ENCODE measurements around the gene TMA16.
"Not testable (repeated sequence)": the region's sequence is repeated elsewhere in the genome, so short reads cannot be mapped to it uniquely, and the experiment has no call there.

Gene TMA16

DNA sequence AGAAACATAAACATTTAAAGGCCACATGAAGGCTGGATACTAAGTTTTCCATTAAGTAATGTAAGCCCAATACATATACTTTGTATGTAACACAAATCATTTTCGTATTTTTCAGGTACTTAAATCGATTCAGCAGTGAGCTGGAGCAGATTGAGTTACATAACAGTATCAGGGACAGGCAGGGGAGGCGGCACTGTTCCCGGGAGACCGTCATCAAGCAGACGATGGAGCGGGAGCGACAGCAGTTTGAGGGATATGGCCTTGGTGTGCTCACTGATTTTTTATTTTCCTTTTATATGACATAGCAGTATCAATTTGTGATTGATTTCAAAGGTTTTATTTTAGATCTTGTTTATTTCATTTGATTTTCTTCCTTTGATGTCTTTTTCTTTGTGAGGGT, 20.7 kb downstream of the TMA16 start:
- DNase-seq (ENCODE audit: low spot score) = no peak

GRCh38 chr4:163523791-163524365, 29.4 kb downstream of the TMA16 start:
- no peak for DNase-seq (ENCODE audit: low spot score)

- no peak for DNase-seq (ENCODE audit: low spot score)
These were observed 31.5 kb downstream of the TMA16 start for GRCh38 chr4:163525982-163526381.

GRCh38 chr4:163527172-163527571, 32.7 kb downstream of the TMA16 start:
- no peak for DNase-seq (ENCODE audit: low spot score)

GRCh38 chr4:163528653-163529052, 34.2 kb downstream of the TMA16 start:
- DNase-seq (ENCODE audit: low spot score) = no peak

DNA sequence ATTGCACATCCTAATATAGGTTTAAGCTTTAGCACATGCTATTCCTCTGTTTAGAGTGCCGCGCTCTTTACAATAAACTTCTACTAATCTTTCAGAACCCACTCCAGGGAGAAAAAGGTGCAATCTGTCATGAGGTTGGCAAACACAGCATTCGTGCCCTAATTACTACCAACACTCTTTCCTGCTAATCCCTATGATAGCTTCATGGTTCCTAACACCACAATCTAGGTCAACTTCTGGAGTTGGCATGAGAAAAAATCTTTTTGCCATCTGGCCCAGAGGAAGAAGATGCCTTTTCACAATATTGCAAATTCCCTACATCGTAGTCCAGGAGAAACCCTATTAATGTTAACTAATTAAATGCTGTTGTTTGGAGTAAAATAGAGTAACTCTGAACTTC, 39.6 kb downstream of the TMA16 start:
- no peak for DNase-seq (ENCODE audit: low spot score)

DNA sequence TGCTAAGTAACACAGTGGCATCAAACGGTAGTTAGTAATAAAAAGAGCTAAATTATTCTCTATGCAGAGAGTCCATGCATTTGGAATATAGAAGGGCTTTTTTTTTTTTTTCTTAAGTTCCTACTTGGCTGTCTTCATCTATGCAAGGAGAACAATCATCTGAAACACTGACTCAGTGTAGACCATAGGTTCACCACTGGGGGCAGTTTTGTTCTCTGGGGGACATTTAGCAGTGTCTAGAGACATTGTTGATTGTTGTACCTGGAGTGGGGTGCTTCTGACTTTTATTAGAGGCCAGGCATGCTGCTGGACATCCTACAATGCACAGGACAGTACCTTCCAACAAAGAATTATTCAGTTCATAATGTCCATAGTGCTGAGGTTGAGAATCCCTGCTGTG, 41.2 kb downstream of the TMA16 start:
- no peak for DNase-seq (ENCODE audit: low spot score)

DNA sequence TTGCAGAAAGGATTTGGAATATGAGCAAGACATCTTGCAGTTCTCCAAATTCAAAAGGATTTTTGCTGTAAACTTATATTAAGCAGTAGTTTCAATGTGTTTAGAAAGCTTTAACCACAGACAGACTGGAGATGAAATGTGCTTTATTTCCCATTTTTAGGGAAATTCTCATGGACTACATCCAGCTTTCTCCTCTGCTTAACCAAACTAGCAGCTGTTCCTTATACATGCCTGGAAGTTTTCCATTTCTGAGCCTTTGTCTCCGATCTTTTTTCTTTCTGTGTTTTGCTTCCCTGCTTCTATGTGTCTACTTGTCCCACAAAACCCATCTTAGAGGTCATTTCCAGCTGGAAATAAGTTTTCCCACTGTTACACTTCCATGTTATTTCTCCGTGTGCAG, 41.6 kb downstream of the TMA16 start:
- DNase-seq (ENCODE audit: low spot score) = no peak

GRCh38 chr4:163537114-163537513, 42.6 kb downstream of the TMA16 start:
- DNase-seq (ENCODE audit: low spot score) = no peak

- not testable (repeated sequence) for DNase-seq (ENCODE audit: low spot score)
These were observed 44.3 kb downstream of the TMA16 start for GRCh38 chr4:163538820-163539219.

GRCh38 chr4:163540448-163540847, 46.0 kb downstream of the TMA16 start:
- no peak for DNase-seq (ENCODE audit: low spot score)

- no peak for DNase-seq (ENCODE audit: low spot score)
These were observed 46.5 kb downstream of the TMA16 start for GRCh38 chr4:163540977-163541376.

GRCh38 chr4:163542275-163542674, 47.8 kb downstream of the TMA16 start:
- no peak for DNase-seq (ENCODE audit: low spot score)

DNA sequence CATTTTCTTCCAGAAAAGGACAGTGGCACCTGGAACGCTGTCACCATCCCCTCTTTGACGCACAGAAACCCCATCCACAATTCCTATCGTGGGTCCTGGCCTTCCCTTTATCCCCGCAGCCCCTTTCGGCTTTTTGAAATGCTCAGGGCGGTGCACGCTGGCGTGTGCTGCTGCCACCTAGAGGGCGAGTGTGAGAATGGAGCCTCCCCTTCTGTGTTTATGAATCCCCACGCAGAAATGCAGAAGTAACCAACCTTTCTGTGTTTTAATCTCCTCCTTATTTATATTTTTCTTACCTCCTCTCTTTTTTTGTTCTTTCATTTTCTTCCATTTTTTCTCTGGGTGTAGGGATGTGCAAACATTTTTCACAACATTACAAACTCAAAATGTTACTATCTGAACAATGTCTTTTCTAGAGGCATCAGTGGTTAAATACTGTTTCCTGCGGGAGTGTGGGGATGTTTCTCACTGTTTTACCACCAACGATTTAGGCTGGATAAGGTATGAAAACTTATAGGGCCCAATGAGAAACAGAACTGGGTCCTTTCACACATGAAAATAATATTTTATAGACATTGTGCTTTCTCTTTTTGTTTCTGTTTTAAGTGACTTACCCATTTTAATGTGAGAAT, 50.0 kb downstream of the TMA16 start:
- peak; percentile 67 for DNase-seq (ENCODE audit: low spot score)

- DNase-seq (ENCODE audit: low spot score) = peak; percentile 53
These were observed 54.2 kb downstream of the TMA16 start for GRCh38 chr4:163548481-163549243.

DNA sequence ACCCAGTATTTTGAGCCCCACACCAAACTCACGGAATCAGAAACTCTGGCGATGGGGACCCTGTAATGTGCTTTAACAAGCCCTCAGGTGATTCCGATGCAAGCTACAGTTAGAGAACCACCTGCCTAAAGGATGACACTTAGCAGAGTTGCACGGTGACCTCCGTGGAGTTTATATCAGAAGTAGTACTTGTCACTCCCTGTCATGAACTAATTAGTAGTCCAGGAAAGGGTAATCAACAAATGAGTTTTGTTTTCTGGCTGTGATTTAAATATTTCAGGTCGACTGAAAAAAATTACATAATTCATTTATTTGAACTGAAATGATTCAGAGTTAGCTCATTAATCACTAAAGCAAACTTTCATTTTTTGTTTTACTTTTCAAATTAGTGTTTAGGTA, 56.4 kb downstream of the TMA16 start:
- no peak for DNase-seq (ENCODE audit: low spot score)

DNA sequence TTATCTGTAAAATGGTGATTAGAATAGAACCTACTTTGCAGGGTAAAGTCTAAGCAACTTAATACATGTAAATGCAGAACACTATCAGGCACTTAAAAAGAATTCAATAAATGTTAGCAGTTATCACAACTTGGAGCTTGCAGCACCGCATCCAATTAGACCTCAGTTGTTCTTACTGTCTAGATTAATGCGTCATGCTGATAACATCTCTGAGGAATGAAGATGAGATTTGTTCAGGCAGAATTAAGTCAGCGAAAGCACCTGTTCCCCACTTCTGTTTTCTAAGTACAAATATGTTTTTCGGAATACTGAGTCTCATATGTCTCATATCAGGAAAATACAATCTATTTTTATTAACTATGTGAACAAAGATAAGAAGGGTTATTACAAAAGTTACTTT, 58.7 kb downstream of the TMA16 start:
- DNase-seq (ENCODE audit: low spot score) = no peak

DNA sequence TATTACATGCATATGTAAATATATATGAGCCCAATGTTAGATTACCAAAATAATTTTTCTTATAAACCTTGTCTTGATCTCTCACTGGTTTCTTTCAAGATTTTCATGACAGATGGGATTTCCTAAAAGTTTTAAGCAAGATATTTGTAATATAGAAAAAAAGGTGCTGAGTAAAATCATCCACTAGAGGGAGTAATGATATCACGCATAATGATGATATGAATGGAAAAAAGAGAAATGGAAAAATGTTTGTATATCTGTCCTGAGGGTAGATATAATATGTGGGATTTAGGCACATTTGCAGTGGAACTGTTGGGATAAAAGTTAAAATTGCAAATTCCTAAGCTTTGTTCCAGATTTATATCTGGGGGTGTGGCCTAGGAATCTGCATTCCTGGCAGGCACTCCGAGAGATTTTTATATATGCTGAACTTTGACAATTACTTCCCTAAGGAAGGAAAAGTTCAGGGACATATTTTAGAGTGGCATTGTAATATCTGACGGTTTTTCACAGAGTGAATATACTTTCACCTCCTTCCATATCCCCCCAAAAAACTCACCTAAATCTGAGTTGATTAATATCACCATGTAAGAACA, 60.5 kb downstream of the TMA16 start:
- DNase-seq (ENCODE audit: low spot score) = peak; percentile 12

- no peak for DNase-seq (ENCODE audit: low spot score)
These were observed 61.7 kb downstream of the TMA16 start for GRCh38 chr4:163556177-163556576.

- no peak for DNase-seq (ENCODE audit: low spot score)
These were observed 62.3 kb downstream of the TMA16 start for GRCh38 chr4:163556650-163557391.

DNA sequence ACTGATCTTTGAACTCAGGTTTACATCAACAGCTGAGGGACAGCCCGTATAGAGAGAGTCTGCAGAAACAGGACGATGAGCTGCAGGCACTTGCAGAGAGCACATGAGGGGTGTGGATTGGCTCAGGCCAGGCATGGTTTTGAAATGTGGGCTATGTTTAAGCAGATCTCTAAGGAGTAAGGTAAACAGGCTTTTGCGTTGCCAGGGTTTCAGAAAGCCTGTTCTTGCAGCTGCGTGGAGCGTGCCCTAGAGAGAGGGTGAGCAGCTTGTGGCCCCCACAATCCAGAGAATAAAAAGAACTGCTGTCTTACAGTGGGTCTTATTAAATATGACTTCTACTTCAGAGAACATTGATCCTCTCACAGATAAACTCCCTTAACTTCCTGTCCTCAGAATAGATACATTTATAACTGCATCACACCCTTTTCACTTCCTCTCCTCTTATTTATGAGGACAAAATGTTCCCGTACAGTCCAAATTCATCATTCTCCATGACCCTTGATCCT, 64.1 kb downstream of the TMA16 start:
- no peak for DNase-seq (ENCODE audit: low spot score)

- DNase-seq (ENCODE audit: low spot score) = no peak
These were observed 68.0 kb downstream of the TMA16 start for GRCh38 chr4:163562496-163562895.
